ENCODE results near the gene ICAM5. TPM values are rescaled to one million over a fixed set of nuclear protein-coding genes. Genes with fewer than 3 reads are reported as not detected.

The ICAM5 gene
- total and polyA plus RNA-seq, 9 of the 15 experiments (the other 6 are each of a cell fraction or from before 2014, with no cell fraction given): 0.10 to 114 (median 13.7) TPM

DNA sequence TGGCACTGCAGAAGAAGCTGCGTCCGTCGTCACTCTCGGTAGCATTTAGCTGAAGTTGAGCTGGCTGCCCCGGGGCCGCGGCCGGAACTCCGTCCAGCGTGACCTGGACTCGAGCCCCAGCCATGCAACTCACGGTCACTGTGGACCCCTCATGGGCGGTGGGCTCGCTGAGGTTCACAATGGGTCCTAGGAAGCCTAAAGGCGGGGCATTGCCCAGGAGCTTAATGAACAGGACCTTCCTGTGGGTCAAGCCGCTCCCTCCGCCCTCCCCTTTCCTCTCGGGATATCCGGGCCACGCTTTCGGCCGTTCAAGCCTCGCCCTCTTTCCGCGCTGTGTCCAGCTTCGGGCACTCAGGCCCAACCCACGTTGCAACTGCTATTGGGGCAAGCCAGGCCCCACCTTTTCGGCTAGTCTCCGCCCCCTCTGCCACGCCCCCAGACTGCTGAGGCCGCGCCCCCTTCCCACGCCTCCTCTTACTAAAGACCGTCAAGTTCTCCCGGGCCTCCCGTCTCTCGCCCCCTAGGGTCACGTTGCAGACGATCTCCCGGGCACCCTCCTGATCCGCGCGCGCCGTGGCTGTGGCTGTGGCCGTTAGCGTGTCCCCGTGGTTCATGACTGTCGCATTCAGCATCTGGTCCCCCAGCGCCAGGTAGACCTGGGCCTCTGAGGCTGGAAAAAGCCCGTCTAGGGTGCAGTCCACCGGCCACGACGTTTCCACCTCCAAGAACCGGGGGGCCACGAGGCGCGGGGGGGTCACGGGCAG lies 45.0 kb downstream of the ICAM5 start (continued):
- TF ChIP-seq, protein P1, sequence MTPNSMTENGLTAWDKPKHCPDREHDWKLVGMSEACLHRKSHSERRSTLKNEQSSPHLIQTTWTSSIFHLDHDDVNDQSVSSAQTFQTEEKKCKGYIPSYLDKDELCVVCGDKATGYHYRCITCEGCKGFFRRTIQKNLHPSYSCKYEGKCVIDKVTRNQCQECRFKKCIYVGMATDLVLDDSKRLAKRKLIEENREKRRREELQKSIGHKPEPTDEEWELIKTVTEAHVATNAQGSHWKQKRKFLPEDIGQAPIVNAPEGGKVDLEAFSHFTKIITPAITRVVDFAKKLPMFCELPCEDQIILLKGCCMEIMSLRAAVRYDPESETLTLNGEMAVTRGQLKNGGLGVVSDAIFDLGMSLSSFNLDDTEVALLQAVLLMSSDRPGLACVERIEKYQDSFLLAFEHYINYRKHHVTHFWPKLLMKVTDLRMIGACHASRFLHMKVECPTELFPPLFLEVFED (CRISPR knock-in tag; conservative IDR thresholded peaks at IDR 0.05): no peak
- TF ChIP-seq ZNF146 (CRISPR knock-in tag; IDR thresholded peaks at IDR 0.05; ENCODE audit: unreplicated experiment) (no peak), KAT2B (IDR thresholded peaks at IDR 0.05; ENCODE audit: low read depth, low read length) (no peak), NFRKB (IDR thresholded peaks at IDR 0.05; ENCODE audit: low read depth) (no peak), HNRNPH1 (optimal IDR thresholded peaks at IDR 0.05; ENCODE audit: low read depth, low read length) (no peak), KLF13 (tag; IDR thresholded peaks at IDR 0.05; ENCODE audit: borderline replicate concordance, low read depth) (0 out of 2 replicates have a peak, but pooled peaks have one; percentile 10), ZZZ3 (IDR thresholded peaks at IDR 0.05) (no peak), JUN (IDR thresholded peaks at IDR 0.05; ENCODE audit: borderline replicate concordance, low read depth, low read length) (peak; percentile 41; the same call in 1 of the 2 replicates), JUN (CRISPR knock-in tag; IDR thresholded peaks at IDR 0.05; ENCODE audit: borderline replicate concordance) (no peak), EGR1 (conservative IDR thresholded peaks at IDR 0.05) (peak; percentile 88), MXI1 (IDR thresholded peaks at IDR 0.05; ENCODE audit: low read depth, low read length) (peak; percentile 89), FOXK2 (conservative IDR thresholded peaks at IDR 0.05 in 1 of 2, IDR thresholded peaks at IDR 0.05 in 1 of 2; ENCODE audit: low read depth in 2 of 2) (peak in 1 of 2 experiments; percentile 48; a peak in 1 of 4 replicates), HEY1 (CRISPR knock-in tag; IDR thresholded peaks at IDR 0.05; ENCODE audit: borderline replicate concordance) (no peak), ETV1 (tag; conservative IDR thresholded peaks at IDR 0.05; ENCODE audit: low read depth) (peak; percentile 68; the same call in 1 of the 2 replicates), KDM5B (IDR thresholded peaks at IDR 0.05; ENCODE audit: insufficient replicate concordance, low read depth, low read length) (peak; percentile 69)
- TF ChIP-seq, protein P2, sequence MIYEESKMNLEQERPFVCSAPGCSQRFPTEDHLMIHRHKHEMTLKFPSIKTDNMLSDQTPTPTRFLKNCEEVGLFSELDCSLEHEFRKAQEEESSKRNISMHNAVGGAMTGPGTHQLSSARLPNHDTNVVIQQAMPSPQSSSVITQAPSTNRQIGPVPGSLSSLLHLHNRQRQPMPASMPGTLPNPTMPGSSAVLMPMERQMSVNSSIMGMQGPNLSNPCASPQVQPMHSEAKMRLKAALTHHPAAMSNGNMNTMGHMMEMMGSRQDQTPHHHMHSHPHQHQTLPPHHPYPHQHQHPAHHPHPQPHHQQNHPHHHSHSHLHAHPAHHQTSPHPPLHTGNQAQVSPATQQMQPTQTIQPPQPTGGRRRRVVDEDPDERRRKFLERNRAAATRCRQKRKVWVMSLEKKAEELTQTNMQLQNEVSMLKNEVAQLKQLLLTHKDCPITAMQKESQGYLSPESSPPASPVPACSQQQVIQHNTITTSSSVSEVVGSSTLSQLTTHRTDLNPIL (CRISPR knock-in tag; IDR thresholded peaks at IDR 0.05): no peak
- TF ChIP-seq, protein P3, sequence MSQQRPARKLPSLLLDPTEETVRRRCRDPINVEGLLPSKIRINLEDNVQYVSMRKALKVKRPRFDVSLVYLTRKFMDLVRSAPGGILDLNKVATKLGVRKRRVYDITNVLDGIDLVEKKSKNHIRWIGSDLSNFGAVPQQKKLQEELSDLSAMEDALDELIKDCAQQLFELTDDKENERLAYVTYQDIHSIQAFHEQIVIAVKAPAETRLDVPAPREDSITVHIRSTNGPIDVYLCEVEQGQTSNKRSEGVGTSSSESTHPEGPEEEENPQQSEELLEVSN (IDR thresholded peaks at IDR 0.05; ENCODE audit: borderline replicate concordance in 1 of 2, extremely low read depth in 1 of 2, insufficient read depth in 1 of 2, insufficient read length in 1 of 2, low read depth in 1 of 2, low read length in 1 of 2, poor library complexity in 1 of 2, severe bottlenecking in 1 of 2): peak in 1 of 2 experiments; percentile 39
- TF ChIP-seq, protein P4, sequence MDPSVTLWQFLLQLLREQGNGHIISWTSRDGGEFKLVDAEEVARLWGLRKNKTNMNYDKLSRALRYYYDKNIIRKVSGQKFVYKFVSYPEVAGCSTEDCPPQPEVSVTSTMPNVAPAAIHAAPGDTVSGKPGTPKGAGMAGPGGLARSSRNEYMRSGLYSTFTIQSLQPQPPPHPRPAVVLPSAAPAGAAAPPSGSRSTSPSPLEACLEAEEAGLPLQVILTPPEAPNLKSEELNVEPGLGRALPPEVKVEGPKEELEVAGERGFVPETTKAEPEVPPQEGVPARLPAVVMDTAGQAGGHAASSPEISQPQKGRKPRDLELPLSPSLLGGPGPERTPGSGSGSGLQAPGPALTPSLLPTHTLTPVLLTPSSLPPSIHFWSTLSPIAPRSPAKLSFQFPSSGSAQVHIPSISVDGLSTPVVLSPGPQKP (CRISPR knock-in tag; IDR thresholded peaks at IDR 0.05): no peak
- TF ChIP-seq, protein P5, sequence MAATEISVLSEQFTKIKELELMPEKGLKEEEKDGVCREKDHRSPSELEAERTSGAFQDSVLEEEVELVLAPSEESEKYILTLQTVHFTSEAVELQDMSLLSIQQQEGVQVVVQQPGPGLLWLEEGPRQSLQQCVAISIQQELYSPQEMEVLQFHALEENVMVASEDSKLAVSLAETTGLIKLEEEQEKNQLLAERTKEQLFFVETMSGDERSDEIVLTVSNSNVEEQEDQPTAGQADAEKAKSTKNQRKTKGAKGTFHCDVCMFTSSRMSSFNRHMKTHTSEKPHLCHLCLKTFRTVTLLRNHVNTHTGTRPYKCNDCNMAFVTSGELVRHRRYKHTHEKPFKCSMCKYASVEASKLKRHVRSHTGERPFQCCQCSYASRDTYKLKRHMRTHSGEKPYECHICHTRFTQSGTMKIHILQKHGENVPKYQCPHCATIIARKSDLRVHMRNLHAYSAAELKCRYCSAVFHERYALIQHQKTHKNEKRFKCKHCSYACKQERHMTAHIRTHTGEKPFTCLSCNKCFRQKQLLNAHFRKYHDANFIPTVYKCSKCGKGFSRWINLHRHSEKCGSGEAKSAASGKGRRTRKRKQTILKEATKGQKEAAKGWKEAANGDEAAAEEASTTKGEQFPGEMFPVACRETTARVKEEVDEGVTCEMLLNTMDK (IDR thresholded peaks at IDR 0.05; ENCODE audit: borderline replicate concordance, insufficient read depth, low read depth, low read length, poor library complexity, severe bottlenecking): peak; percentile 24

All from K562 (cell line).